ENCODE measurements around the gene LRFN2.

Gene LRFN2

GRCh38 chr6:40472353-40472752 is 114.8 kb downstream of the LRFN2 start:
- DNase-seq: no peak

- DNase-seq: no peak
Observed at GRCh38 chr6:40471243-40471642, 115.9 kb downstream of the LRFN2 start.

- DNase-seq: no peak
Observed at GRCh38 chr6:40469323-40469722, 117.8 kb downstream of the LRFN2 start.

- no peak for DNase-seq
Observed at GRCh38 chr6:40466986-40467539, 120.1 kb downstream of the LRFN2 start.

- DNase-seq: no peak
Observed at GRCh38 chr6:40461643-40462042, 125.5 kb downstream of the LRFN2 start.

- DNase-seq: no peak
Observed at GRCh38 chr6:40460380-40460779, 126.8 kb downstream of the LRFN2 start.

GRCh38 chr6:40457261-40457660 is 129.9 kb downstream of the LRFN2 start:
- DNase-seq: no peak

- no peak for DNase-seq
Observed at GRCh38 chr6:40456390-40457013, 130.7 kb downstream of the LRFN2 start.

GRCh38 chr6:40455686-40456389 is 131.3 kb downstream of the LRFN2 start:
- DNase-seq: no peak

- DNase-seq: no peak
Observed at GRCh38 chr6:40450483-40450882, 136.7 kb downstream of the LRFN2 start.

GRCh38 chr6:40444811-40445210 is 142.4 kb downstream of the LRFN2 start:
- no peak for DNase-seq

GRCh38 chr6:40444312-40444711 is 142.9 kb downstream of the LRFN2 start:
- no peak for DNase-seq

GRCh38 chr6:40443842-40444241 is 143.3 kb downstream of the LRFN2 start:
- DNase-seq: no peak

GRCh38 chr6:40442591-40442990 is 144.6 kb downstream of the LRFN2 start:
- DNase-seq: no peak

- DNase-seq: no peak
Observed at GRCh38 chr6:40441150-40441549, 146.0 kb downstream of the LRFN2 start.

GRCh38 chr6:40440053-40440452 is 147.1 kb downstream of the LRFN2 start:
- DNase-seq: no peak

GRCh38 chr6:40439026-40439800 is 148.0 kb downstream of the LRFN2 start:
- no peak for DNase-seq

- no peak for DNase-seq
Observed at GRCh38 chr6:40438246-40438887, 148.8 kb downstream of the LRFN2 start.

GRCh38 chr6:40437631-40438030 is 149.5 kb downstream of the LRFN2 start:
- DNase-seq: no peak

GRCh38 chr6:40436685-40437604 is 150.2 kb downstream of the LRFN2 start:
- DNase-seq: peak; percentile 50

- DNase-seq: no peak
Observed at GRCh38 chr6:40432982-40433381, 154.2 kb downstream of the LRFN2 start.

- DNase-seq: no peak
Observed at GRCh38 chr6:40431706-40432105, 155.5 kb downstream of the LRFN2 start.

Measured in CD4-positive, alpha-beta T cell treated with Interleukin-4 for 4 hours (primary cell).